HG03565 (cell line): ENCODE data around the gene COX7B.
"Not testable (repeated sequence)": the region's sequence is repeated elsewhere in the genome, so short reads cannot be mapped to it uniquely, and the experiment has no call there.

Source experiments
- ATAC-seq: cut with Tn5 transposase; IDR thresholded peaks from one replicate; pipeline ENCODE4 v1.9.1; 2021; ENCODE audit warnings: mild to moderate bottlenecking, moderate library complexity; ENCODE audit not compliant: unreplicated experiment

Gene COX7B, protein sequence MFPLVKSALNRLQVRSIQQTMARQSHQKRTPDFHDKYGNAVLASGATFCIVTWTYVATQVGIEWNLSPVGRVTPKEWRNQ

GRCh38 chrX:77899081-77899828, at the start of gene COX7B:
COX7B (plus strand) TSS chrX:77899468; CDS start chrX:77899554, 86 bp downstream.
- peak; percentile 59 for ATAC-seq

- no peak for ATAC-seq
Measured at GRCh38 chrX:77875372-77875771, 23.9 kb upstream of the COX7B start.

DNA sequence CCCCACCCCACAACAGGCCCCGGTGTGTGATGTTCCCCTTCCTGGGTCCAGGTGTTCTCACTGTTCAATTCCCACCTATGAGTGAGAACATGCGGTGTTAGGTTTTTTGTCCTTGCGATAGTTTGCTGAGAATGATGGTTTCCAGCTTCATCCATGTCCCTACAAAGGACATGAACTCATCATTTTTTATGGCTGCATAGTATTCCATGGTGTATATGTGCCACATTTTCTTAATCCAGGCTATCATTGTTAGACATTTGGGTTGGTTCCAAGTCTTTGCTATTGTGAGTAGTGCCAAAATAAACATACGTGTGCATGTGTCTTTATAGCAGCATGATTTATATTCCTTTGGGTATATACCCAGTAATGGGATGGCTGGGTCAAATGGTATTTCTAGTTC, 17.9 kb upstream of the COX7B start:
- ATAC-seq: not testable (repeated sequence)

DNA sequence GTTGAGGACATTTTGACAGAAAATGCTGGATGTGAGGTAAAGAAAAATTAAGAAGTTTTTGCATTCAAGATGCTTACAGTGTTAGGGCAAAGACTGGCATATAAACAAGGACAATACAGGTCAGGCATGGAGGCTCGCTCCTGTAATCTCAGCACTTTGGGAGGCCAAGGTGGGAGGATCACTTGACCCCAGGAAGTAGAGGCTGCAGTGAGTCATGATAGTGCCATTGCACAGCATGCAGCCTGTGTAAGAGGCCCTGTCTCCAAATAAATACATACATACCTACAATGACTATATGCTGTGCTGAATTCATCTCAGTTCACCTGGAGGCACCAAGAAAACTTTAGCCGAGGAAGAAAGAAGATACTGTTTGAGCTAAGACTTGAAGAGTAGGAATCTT, 6.4 kb upstream of the COX7B start:
- ATAC-seq: no peak

DNA sequence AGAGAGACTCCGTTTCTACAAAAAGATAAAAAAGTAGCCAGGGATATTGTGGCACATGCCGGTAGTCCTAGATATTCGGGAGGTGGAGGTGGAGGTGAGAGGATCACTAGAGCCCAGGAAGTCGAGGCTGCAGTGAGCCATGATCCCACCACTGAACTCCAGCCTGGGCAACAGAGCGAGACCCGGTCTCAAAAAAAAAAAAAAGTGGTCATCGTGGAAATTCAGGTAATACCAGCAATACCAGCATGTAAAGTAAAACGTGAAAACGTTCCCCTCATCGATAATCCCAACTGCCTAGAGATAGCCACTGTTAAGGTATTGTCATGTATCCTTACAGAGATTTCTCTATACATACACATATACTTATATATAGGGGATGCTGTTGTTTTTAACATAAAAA, 5.6 kb upstream of the COX7B start:
- ATAC-seq: no peak

DNA sequence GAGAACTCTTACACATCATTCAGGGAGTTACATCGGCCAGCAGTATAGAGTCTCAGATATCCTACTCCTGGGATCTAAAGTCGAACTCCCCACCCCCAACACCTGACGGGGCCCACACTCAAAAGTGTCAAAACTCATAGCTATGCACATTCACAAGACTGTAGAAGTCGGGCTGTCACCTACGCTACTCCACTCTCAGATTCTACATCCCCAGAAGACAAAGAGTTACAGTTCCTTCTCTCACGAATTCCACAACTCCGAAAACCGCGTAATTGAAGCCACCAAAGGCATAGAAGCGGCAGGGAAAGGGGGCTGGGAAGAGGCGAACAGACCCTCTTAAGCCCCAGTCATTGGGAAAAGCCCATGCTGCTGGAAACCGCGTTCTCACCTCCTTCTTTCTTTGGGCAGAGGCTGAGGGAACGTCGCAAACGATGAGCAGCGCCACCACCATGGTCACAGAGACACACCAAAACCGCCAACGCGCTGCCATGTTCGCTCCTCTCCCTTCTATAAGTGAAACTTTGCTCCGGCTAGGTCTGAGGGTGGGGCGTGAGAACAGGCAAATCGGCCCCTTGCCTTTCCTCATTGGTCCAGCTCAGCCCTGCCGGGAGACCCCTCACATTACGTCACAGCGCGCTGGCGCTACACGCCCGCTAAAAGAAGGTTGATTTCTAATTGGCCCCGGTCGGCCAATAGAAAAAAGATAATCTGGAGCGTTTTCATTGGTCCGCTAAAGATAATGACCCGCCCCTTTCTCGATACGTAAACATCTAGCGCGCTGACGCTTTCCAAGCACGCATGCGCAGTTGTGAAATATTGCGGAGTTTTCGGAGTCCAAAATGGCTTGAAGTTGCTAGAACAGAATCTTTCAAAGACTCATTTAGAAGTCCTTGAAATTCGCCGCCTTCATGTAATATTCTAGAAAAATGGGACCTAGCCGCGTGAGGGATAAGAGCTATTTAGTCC, 4.1 kb upstream of the COX7B start, which contains the start of gene MAGT1:
TSS of gene MAGT1 (minus strand) at position 515 of the 966 bp plus-strand sequence. CDS start at position 490, 25 bp downstream.
- peak; percentile 84 for ATAC-seq

DNA sequence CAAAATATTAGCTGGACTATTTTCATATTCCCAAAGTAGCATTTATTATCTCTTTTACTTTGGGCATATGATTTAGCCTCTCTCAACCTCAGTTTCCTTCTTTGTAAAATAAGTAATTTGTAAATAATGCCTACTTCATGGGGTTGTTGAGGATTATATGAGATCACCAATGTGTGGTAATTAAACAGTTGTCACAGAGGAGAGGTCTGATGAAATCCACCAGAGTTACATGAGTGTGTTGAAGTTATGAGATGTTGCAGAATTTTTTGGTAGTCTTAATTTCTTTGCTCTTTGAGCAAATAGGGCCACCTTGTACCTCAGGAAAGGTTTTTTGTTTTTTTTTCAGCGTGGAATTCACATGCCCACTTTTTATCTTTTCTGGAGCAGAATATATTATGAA, 1.4 kb downstream of the COX7B start:
- ATAC-seq: no peak

GRCh38 chrX:77901506-77901905, 2.2 kb downstream of the COX7B start:
- ATAC-seq: no peak

DNA sequence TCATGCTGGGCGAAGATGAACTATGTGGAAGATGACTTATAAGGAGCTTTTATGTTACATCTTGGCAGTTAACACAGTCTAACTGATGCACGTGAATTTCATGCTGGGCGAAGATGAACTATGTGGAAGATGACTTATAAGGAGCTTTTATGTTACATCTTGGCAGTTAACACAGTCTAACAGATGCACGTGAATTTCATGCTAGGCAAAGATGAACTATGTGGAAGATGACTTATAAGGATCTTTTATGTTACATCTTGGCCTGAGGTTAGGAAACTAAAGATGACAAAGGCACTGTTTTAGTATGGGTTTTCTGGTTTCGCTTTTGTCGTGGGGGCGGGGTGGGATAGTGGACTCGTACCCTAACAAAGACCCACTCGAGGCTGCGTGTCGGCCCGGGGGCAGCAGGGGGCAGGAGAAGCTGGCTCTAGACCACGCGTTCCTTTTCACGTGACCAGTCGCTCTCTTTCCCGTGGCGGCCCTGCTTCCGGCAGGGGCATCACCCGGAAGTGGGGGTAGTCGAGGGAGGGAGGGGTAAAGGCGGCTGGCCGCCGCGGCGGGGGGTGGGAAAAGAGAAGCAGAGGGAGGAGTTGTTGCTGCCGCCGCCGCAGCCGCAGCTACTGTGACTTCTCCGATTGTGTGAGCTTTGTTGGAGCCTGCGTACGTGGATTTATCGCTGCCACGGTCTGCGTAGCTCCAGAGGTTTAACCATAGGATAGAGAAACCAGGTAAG, 11.0 kb downstream of the COX7B start, which contains the start of gene ATP7A:
TSS of gene ATP7A (plus strand) at position 586 of the 733 bp plus-strand sequence. CDS start 60,949 bp downstream, outside the sequence.
- peak; percentile 76 for ATAC-seq

GRCh38 chrX:77917294-77917933, 18.1 kb downstream of the COX7B start:
- peak; percentile 55 for ATAC-seq

- ATAC-seq: no peak
Measured at GRCh38 chrX:77918568-77918967, 19.3 kb downstream of the COX7B start.

- ATAC-seq: not testable (repeated sequence)
Measured at GRCh38 chrX:77919370-77919769, 20.1 kb downstream of the COX7B start.

GRCh38 chrX:77922787-77923186, 23.5 kb downstream of the COX7B start:
- ATAC-seq: no peak

DNA sequence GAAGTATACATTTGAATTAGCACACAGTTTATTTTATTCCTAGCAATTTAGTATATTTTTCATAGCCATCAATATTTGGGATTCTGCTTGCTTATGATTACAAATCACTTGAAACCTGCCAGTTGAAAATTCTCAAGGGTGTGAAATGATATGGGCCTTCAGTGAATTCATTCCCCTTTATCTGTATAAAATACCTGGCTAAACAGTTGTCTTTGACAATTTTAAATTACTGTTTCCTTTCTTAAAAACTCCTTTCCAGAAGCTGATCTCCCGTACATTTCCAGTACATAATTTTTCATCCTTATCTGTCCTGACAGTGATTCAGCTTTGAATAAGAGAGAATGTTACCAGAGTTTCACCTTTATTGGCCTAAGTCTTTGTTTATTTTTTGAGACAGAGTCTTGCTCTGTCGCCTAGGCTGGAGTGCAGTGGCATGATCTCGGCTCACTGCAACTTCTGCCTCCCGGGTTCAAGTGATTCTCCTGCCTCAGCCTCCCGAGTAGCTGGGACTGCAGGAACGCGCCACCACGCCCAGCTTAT, 25.1 kb downstream of the COX7B start:
- no peak for ATAC-seq

- no peak for ATAC-seq
Measured at GRCh38 chrX:77925764-77926163, 26.5 kb downstream of the COX7B start.

GRCh38 chrX:77930581-77930980, 31.3 kb downstream of the COX7B start:
- no peak for ATAC-seq

DNA sequence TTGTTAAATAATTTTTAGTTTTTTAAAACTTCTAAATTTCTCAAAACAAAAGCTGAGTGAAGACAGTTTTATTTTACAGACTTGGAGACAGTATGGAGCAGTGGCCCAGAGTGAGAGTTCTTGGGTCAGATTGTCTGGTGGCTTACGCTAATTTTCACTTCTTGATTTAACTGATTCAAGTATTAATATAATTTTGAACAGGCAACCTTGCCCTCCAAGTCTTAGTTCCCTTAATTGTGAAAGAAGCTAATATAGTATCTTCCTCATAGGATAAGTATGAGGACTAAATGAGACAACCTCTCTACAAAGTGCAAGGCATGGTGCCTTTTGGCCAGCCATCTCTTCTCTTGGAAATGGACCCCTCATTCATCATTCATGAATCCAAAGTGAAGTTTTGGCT, 36.6 kb downstream of the COX7B start:
- ATAC-seq: no peak

- no peak for ATAC-seq
Measured at GRCh38 chrX:77936299-77936698, 37.0 kb downstream of the COX7B start.

- no peak for ATAC-seq
Measured at GRCh38 chrX:77937291-77937690, 38.0 kb downstream of the COX7B start.
